ENCODE measurements around the gene VAMP3. TPM values are rescaled to one million over a fixed set of nuclear protein-coding genes. Genes with fewer than 3 reads are reported as not detected.
A peak's percentile ranks its signal among the peaks of the same experiment; 100 is the strongest.
"Not testable (repeated sequence)": the region's sequence is repeated elsewhere in the genome, so short reads cannot be mapped to it uniquely, and the experiment has no call there.

The VAMP3 gene
- polyA plus RNA-seq, 5 donors: 105 to 142 (median 122) TPM

DNA sequence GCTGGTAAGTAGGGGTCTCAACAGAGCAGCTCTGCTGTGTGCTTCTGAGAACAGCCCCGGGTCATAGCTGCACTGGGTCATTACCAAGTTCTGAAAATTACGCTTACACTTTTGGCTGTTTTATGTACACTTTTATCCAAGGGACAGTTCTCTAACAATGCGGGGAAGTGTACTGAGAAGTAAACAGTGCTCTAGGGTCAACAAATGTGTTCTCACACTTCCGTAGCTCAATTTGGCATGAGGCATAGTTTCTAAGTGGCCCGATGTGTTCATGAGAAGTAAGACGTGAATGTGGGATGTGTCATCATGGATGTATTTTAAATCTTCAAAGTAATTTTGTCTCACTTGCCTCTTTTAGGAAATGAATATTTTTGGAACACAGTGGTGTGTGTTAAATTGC lies 10.9 kb upstream of the VAMP3 start:
- DNase-seq: no peak

- DNase-seq: no peak
Observed at GRCh38 chr1:7761103-7761502, 10.0 kb upstream of the VAMP3 start.

GRCh38 chr1:7767176-7767575 lies 3.9 kb upstream of the VAMP3 start:
- DNase-seq: no peak

DNA sequence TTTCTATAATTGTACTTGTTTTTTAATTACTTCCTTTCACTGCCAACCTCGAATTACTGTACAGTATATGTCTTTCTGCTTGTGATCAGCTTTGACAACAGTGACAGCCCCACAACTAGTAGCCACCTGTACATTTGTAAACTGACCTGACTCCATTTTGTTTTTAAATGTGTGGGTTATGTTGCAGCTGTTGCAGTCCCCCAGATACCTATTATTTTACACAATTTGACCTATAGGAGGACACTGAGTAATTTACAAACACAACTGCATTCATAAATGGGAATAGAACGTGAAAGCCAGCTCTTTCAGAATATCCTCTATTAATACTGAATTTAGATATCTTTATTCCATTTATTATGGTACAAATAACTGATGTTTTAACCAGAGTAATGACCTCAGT lies 2.5 kb upstream of the VAMP3 start:
- no peak for DNase-seq

DNA sequence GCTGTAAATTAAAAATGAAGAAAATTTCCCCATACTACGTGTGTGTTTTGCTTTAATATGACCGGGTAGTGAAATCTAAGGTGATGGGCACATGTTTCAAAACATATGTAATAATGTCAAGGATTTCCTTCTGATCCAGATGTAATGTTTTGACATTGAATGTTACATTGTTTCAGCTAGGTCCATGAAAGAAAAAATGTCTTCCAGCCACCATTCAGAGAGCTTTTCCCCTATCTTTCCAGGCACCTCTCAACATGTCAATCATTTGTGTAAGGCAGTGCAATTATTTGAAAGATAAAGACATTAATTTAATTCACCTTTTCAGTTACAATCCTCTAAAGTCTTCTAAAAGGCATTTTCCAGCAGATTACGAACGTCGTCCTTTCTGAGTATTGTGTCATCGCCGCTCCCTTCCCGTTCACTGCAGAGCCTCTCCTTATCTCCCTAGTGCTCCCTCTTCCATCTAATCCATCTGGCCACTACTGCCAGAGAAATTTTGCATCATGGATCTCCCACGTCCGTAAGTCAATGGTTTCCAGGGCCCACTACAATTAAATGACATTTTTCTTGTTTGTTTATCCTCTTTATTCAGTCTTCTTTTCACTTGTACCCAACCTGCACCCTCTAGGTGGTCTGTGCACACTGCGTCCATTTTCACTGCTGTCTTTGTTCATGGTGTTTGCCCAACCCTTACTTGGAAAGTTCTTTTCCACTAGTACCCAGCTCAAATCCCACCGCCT lies 1.3 kb upstream of the VAMP3 start:
- no peak for DNase-seq

GRCh38 chr1:7770669-7770996 lies 463 bp upstream of the VAMP3 start:
- DNase-seq: no peak

DNA sequence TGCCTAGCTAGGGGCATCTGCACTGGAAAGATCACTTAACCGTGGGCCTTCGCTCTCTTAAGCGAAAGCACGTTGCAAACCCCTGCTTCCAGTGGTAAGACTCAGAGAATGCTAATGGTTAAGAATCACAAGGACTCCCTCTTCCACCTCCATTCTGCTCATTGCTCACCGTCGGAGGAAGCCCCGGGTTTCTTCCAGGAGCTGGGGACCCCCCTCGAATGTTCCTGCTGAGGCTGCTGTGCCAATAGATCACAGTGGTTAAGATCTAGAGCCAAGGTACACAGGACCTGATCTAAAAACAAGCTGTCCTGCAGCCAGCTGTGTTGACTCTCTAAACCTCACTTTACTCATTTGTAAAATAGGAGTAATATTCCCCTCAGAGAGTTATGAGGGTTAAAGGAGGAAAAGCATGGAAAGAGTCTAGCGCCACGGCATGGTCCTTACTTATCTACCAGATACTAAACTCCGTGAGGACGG lies 765 bp downstream of the VAMP3 start:
- DNase-seq: no peak

- DNase-seq: peak in 1 of 2 donors; percentile 20
Observed at GRCh38 chr1:7777591-7777990, 6.5 kb downstream of the VAMP3 start.

GRCh38 chr1:7778133-7778628 lies 7.1 kb downstream of the VAMP3 start:
- DNase-seq: no peak

DNA sequence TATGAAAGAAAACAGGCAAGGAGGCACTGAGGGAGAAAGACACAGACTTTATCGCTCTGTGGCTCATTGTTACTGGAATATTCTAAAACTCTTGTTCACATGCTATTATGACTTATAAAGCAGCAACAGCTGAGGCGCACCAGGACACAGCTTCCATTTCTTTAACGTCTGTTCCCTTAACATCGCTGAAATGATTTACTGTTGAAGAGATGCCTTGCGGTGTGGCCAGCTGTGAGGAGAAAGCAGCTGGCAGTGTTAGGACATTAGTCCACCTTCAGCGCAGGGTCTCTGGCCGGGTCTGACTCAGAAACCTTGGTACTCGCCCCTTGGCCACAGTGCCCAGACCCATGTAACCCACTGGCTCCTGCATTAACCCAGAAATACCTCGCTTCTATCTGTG lies 9.9 kb downstream of the VAMP3 start:
- no peak for DNase-seq

GRCh38 chr1:7781501-7781900 lies 10.4 kb downstream of the VAMP3 start:
- DNase-seq: no peak

DNA sequence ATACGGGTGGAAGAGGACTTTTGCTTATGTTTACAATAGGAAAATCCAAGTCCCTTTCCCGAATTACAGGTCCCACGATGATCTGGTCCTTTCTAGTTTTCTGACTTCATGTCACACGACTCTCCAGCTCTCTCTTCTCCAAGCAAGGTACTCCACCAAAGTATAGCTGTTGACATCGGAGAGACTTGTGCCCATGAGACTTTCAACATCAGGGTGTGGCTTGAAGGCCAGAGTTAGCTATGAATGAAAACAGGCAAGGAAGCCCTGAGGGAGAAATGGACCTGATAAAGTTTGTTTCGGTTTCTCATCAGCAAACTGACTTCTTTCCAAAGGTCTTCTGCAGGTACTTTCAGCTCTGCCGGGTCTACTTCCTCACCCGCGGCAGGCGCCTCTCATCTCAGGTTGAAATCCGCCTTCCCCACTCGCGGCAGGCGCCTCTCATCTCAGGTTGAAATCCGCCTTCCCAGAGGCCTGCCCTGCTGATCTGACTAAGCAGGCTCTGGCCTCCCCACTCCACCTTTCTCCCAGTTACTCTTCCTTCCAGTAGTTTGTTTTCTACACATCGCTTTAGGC lies 10.9 kb downstream of the VAMP3 start:
- DNase-seq: no peak

- peak in 1 of 2 donors; percentile 24 for DNase-seq
Observed at GRCh38 chr1:7783178-7783711, 12.1 kb downstream of the VAMP3 start.

DNA sequence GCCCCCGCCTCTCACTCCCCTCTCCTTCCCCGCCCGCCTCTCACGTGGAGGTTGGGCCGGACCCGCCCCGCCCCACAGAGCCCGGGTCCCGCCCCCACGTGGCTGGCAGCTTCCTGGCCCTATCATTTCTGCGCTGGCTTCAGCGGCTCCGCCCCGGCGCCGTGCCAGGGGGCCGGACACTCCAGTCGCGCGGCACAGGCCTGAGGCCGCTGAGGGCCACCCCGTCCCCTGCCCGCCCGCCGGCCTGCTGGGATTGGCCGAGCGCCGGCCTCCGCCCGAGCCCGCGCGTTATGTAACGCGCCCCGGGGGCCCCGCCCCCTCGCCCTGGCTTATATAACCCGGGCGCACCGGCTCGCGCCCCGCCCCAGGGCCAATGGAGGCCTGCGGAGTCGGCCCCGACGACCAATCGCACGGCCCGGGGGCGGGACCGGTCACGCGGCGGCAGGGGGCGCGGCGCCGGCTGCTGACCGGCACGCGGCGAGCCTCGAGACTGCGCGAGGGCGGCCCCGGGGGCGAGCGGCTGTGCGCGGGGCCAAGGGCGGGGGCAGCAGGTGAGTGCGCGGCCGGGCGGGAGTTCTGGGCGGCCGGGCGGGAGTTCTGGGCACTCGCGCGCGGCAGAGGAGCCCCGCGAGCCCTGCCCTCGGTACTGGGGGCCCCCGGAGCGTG lies 12.9 kb downstream of the VAMP3 start, which contains the start of gene PER3:
Gene PER3, plus strand, starts transcription at position 466 of the 666 bp plus-strand sequence. CDS start 587 bp downstream, outside the sequence.
- DNase-seq: peak; percentile 97

- no peak for DNase-seq
Observed at GRCh38 chr1:7784492-7785071, 13.5 kb downstream of the VAMP3 start.

DNA sequence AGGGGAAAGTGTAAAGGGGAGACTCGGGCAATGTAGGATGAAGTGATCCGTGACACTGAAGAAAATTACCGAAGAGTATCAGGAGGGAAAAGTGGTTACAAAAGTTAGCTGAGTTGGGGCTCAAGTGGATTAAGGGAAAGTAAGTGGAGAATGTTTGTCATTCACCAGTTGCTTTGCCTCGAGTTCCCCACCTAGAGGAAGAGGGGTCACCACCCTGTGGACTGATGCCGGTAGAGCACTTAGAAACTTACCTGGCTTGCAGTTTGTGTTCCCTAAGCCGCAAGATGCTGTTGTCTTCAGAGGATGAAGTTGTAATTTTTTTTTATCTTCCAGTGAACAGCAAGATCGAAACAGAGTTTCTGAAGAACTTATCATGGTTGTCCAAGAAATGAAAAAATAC lies 14.0 kb downstream of the VAMP3 start:
- DNase-seq: no peak

DNA sequence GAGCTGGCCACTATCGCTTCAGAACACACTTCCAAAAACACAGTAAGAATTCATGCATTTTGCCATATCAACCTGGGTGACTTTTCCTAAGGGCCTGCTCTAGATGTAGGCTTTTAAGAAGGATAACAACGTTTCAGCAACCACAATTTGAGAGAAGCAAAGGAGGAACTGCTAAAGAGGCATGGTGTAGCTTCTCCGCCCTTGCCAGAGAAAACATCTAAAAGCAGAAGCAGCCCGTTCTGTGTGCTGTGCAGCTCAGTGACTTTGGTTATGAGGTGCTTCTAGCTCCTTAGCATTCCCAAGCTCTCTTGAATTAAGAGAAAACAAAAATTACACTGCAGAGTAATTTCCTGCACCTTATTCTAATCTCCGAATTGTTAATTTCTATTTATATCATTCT lies 15.7 kb downstream of the VAMP3 start:
- DNase-seq: no peak

GRCh38 chr1:7789828-7790227 lies 18.7 kb downstream of the VAMP3 start:
- DNase-seq: no peak

GRCh38 chr1:7791027-7791426 lies 19.9 kb downstream of the VAMP3 start:
- DNase-seq: not testable (repeated sequence)

GRCh38 chr1:7795406-7795805 lies 24.3 kb downstream of the VAMP3 start:
- no peak for DNase-seq

- no peak for DNase-seq
Observed at GRCh38 chr1:7805460-7805859, 34.4 kb downstream of the VAMP3 start.

GRCh38 chr1:7808253-7808844 lies 37.3 kb downstream of the VAMP3 start:
- DNase-seq: no peak

All from right lung (tissue), 5 donors.